H4 (cell line): ENCODE data around the gene HOXA11. TPM values are rescaled to one million over a fixed set of nuclear protein-coding genes. Genes with fewer than 3 reads are reported as not detected.

Source experiments
- DNase-seq: peaks from one replicate; pipeline ENCODE4 v3.0.0-alpha.2; 2015; ENCODE audit warnings: low spot score
- total RNA-seq: library from RNA; depleted of rRNA; stranded (reverse); fragments of >200 nt; shearing (Covaris generic); gene quantifications from 2 replicates; pipeline ENCODE4 v1.2.3, GENCODE V29; 2014; rRNA removed

HOXA11 gene
- total RNA-seq, 1 experiment from 2014 or later: 0.52 TPM

- DNase-seq: no peak
Measured at GRCh38 chr7:27133409-27134231, 51.4 kb downstream of the HOXA11 start.

- no peak for DNase-seq
Measured at GRCh38 chr7:27132978-27133377, 52.1 kb downstream of the HOXA11 start.

GRCh38 chr7:27132214-27132613 lies 52.8 kb downstream of the HOXA11 start:
- DNase-seq: no peak

GRCh38 chr7:27131390-27131819 lies 53.6 kb downstream of the HOXA11 start:
- DNase-seq: no peak

Other genes with a start within 250 kb of the HOXA11 start
- gene HOXA1, start 89.2 kb downstream of the HOXA11 start, total RNA-seq: 1.2 and 3.0 TPM in 2 replicates
- 1.2 TPM in 1 of 2 replicates, not detected in the other for gene HOXA2, start 82.5 kb downstream of the HOXA11 start, total RNA-seq
- 0.88 and 1.2 TPM in 2 replicates for gene HOXA4, start 54.5 kb downstream of the HOXA11 start, total RNA-seq
- gene HOXA5, start 41.6 kb downstream of the HOXA11 start, total RNA-seq: 3.6 and 8.0 TPM in 2 replicates
- 0.64 and 0.70 TPM in 2 replicates for gene HOXA6, start 37.5 kb downstream of the HOXA11 start, total RNA-seq
- gene HOXA3, start 32.6 kb downstream of the HOXA11 start, total RNA-seq: 1.1 and 5.5 TPM in 2 replicates
- 2.0 and 2.2 TPM in 2 replicates for gene HOXA7, start 28.6 kb downstream of the HOXA11 start, total RNA-seq
- 0.17 and 0.18 TPM in 2 replicates for gene HOXA9, start 19.7 kb downstream of the HOXA11 start, total RNA-seq
- 2.0 and 6.1 TPM in 2 replicates for gene HOXA10, start 10.9 kb downstream of the HOXA11 start, total RNA-seq
- 5.9 and 7.4 TPM in 2 replicates for gene HOXA13, start 14.9 kb upstream of the HOXA11 start, total RNA-seq
- gene EVX1, start 57.6 kb upstream of the HOXA11 start, total RNA-seq: not detected in 2 replicates